Liver (tissue), 3 donors: ENCODE measurements around the gene FBXW10.
"Not testable (repeated sequence)": the region's sequence is repeated elsewhere in the genome, so short reads cannot be mapped to it uniquely, and the experiment has no call there.

Experiments used
- ATF3 ChIP-seq: IDR thresholded peaks from 2 replicates; pipeline ENCODE4 v1.6.1; 2016; ENCODE audit warnings: antibody characterized with exemption
- CTCF ChIP-seq: fragments of 150-350 bp; IDR thresholded peaks from 2 replicates; pipeline ENCODE4 v1.5.1; 2017; ENCODE audit warnings: improper control_type of control experiment, low read depth, low read length; ENCODE audit not compliant: missing input control
- FOXA1 ChIP-seq: IDR thresholded peaks from 2 replicates; pipeline ENCODE4 v1.6.1; 2016; ENCODE audit warnings: antibody characterized with exemption
- HNF4G ChIP-seq: IDR thresholded peaks from 2 replicates; pipeline ENCODE4 v1.6.1; 2016; ENCODE audit warnings: antibody characterized with exemption
- JUND ChIP-seq, 2 donors: IDR thresholded peaks; 2 replicates each; pipeline ENCODE4 v1.6.1; 2016; ENCODE audit warnings: antibody characterized with exemption in 2 of 2
- MAX ChIP-seq: IDR thresholded peaks from 2 replicates; pipeline ENCODE4 v1.6.1; 2016; ENCODE audit warnings: antibody characterized with exemption
- RAD21 ChIP-seq, 2 donors: IDR thresholded peaks; 2 replicates each; pipeline ENCODE4 v1.6.1; 2016; ENCODE audit warnings: antibody characterized with exemption in 2 of 2, mild to moderate bottlenecking in 2 of 2
- SP1 ChIP-seq: IDR thresholded peaks from 2 replicates; pipeline ENCODE4 v1.6.1; 2018; ENCODE audit warnings: antibody characterized with exemption, mild to moderate bottlenecking
- TAF1 ChIP-seq: conservative IDR thresholded peaks from 2 replicates; pipeline ENCODE4 v1.6.1; 2016; ENCODE audit warnings: antibody characterized with exemption, mild to moderate bottlenecking
- YY1 ChIP-seq: IDR thresholded peaks from 2 replicates; pipeline ENCODE4 v1.6.1; 2016; ENCODE audit warnings: antibody characterized with exemption, mild to moderate bottlenecking
- ZBTB33 ChIP-seq: IDR thresholded peaks from 2 replicates; pipeline ENCODE4 v1.6.1; 2016; ENCODE audit warnings: antibody characterized with exemption
- donor health status: healthy.
- donor health status: healthy.

GRCh38 chr17:18741228-18741627 lies 2.6 kb upstream of the FBXW10 start:
- TF ChIP-seq MAX; CTCF; YY1; RAD21 (IDR thresholded peaks at IDR 0.05); SP1; TAF1; ATF3; FOXA1; ZBTB33; HNF4G; JUND (IDR thresholded peaks at IDR 0.05): not testable (repeated sequence)
